Calu3 (cell line): Measurements from ENCODE around the gene ACTL6B. TPM values are rescaled to one million over a fixed set of nuclear protein-coding genes. Genes with fewer than 3 reads are reported as not detected.

Experiments used
- BruUV-seq: library from RNA; stranded (reverse); fragments of 400-500 nt; replicated peaks from 2 replicates; lab custom pipeline; 2021; lab: Mats Ljungman, UMichigan
- CTCF ChIA-PET: fragments of 300-600 bp; sonication (Branson Sonifier 250); formaldehyde crosslinking; loops from one replicate; lab custom pipeline; 2022; ENCODE audit warnings: antibody characterized with exemption; lab: Charles Lee
- DNase-seq: peaks from one replicate; pipeline ENCODE4 v3.0.0; 2022
- H3K27ac Mint-ChIP-seq: one replicate; pipeline ENCODE4 v1.8.0; 2022; ENCODE audit warnings: mixed read lengths; ENCODE audit not compliant: unreplicated experiment
- H3K27me3 Mint-ChIP-seq: one replicate; pipeline ENCODE4 v1.8.0; 2022; ENCODE audit warnings: mixed read lengths; ENCODE audit not compliant: unreplicated experiment
- H3K36me3 Mint-ChIP-seq: one replicate; pipeline ENCODE4 v1.8.0; 2022; ENCODE audit warnings: mild to moderate bottlenecking, moderate library complexity, mixed read lengths; ENCODE audit not compliant: insufficient read depth, unreplicated experiment
- H3K4me1 Mint-ChIP-seq: one replicate; pipeline ENCODE4 v1.8.0; 2022; ENCODE audit warnings: mild to moderate bottlenecking, low read depth, mixed read lengths; ENCODE audit not compliant: unreplicated experiment
- H3K4me3 Mint-ChIP-seq: one replicate; pipeline ENCODE4 v1.8.0; 2022; ENCODE audit warnings: mild to moderate bottlenecking, low read depth, moderate library complexity, mixed read lengths; ENCODE audit not compliant: unreplicated experiment
- H3K9me3 Mint-ChIP-seq: one replicate; pipeline ENCODE4 v1.8.0; 2022; ENCODE audit warnings: low read depth, mixed read lengths; ENCODE audit not compliant: unreplicated experiment
- CTCF ChIP-seq: fragments of 200-600 bp; IDR thresholded peaks from one replicate; pipeline ENCODE4 v1.8.0; 2022; ENCODE audit warnings: antibody characterized with exemption; ENCODE audit not compliant: unreplicated experiment
- intact Hi-C: fragments of 100-400 bp; cut with micrococcal nuclease; formaldehyde crosslinking; loops from one replicate; pipeline ENCODE4 v1.10.0; 2022; ENCODE audit not compliant: unreplicated experiment
- total RNA-seq: library from RNA; stranded (reverse); gene quantifications from 2 replicates; pipeline ENCODE4 v1.2.3, GENCODE V29; 2022

The ACTL6B gene
- total RNA-seq, 1 experiment from 2014 or later: not detected

- no TSS peak for BruUV-seq
- intact Hi-C loops: no loop called here
- Mint-ChIP-seq H3K4me3 (no peak overlapping the region), H3K9me3 (no peaks in the 10 kb centered on the region), H3K36me3 (peaks cover 29% of the 10 kb centered on the region), H3K27me3 (peaks cover 7% of the 10 kb centered on the region), H3K4me1 (peaks cover 10% of the 10 kb centered on the region), H3K27ac (no peak overlapping the region)
- TF ChIP-seq CTCF: no peak
- CTCF ChIA-PET: interaction anchor here (0.5 to 1.4 kb wide), 3 partner anchors 10 to 643 kb away, joined by 3 to 4 read pairs (median 4); partner anchors contain the start of gene POP7
- no peak for DNase-seq
These were observed 39.9 kb upstream of the ACTL6B start for GRCh38 chr7:100696123-100696521.

- peak; percentile 67 for DNase-seq
- intact Hi-C loops: no loop called here
These were observed 38.0 kb upstream of the ACTL6B start, which contains the start of gene GIGYF1 for GRCh38 chr7:100694098-100694745. TSS of gene GIGYF1 (minus strand) at chr7:100694250. CDS start at chr7:100688238, 6,012 bp downstream.

GRCh38 chr7:100693312-100694097 is 37.3 kb upstream of the ACTL6B start:
- DNase-seq: no peak
- TF ChIP-seq CTCF: no peak
- H3K36me3 Mint-ChIP-seq: peaks cover 36% of the 10 kb centered on the region
- H3K4me3 Mint-ChIP-seq: peak overlapping the region; percentile 92
- no peaks in the 10 kb centered on the region for H3K9me3 Mint-ChIP-seq
- intact Hi-C loops: no loop called here
- H3K27ac Mint-ChIP-seq: peak overlapping the region; percentile 90
- H3K4me1 Mint-ChIP-seq: peaks cover 10% of the 10 kb centered on the region
- no TSS peak for BruUV-seq
- CTCF ChIA-PET: interaction anchor here (0.6 kb wide), 1 partner anchor 355 kb away, joined by 9 read pairs; no protein-coding TSS in a partner anchor
- H3K27me3 Mint-ChIP-seq: no peaks in the 10 kb centered on the region

More at GRCh38 chr7:100694098-100694745, 38.0 kb upstream of the ACTL6B start, which contains the start of gene GIGYF1:
- no TSS peak for BruUV-seq
- H3K4me1 Mint-ChIP-seq: peaks cover 10% of the 10 kb centered on the region
- no peak for TF ChIP-seq CTCF
- CTCF ChIA-PET: interaction anchor here (1.5 kb wide), 1 partner anchor 11 kb away, joined by 8 read pairs; the partner anchor contains the start of gene POP7
- H3K9me3 Mint-ChIP-seq: no peaks in the 10 kb centered on the region
- H3K4me3 Mint-ChIP-seq: peak within 1 kb of the TSS; percentile 92
- peaks cover 29% of the 10 kb centered on the region for H3K36me3 Mint-ChIP-seq
- no peaks in the 10 kb centered on the region for H3K27me3 Mint-ChIP-seq
- H3K27ac Mint-ChIP-seq: peak within 1 kb of the TSS; percentile 90

GRCh38 chr7:100692578-100692961 is 36.3 kb upstream of the ACTL6B start:
- H3K27me3 Mint-ChIP-seq: no peaks in the 10 kb centered on the region
- peak overlapping the region; percentile 92 for H3K4me3 Mint-ChIP-seq
- CTCF ChIA-PET: interaction anchor here (0.9 kb wide), 1 partner anchor 58 kb away, joined by 3 read pairs; no protein-coding TSS in a partner anchor
- peak overlapping the region; percentile 90 for H3K27ac Mint-ChIP-seq
- TF ChIP-seq CTCF: no peak
- TSS peak; percentile 55 for BruUV-seq
- no peaks in the 10 kb centered on the region for H3K9me3 Mint-ChIP-seq
- H3K36me3 Mint-ChIP-seq: peaks cover 37% of the 10 kb centered on the region
- DNase-seq: no peak
- H3K4me1 Mint-ChIP-seq: peaks cover 10% of the 10 kb centered on the region
- intact Hi-C loops: no loop called here
